ENCODE data around the gene PGRMC1.
"Not testable (repeated sequence)": the region's sequence is repeated elsewhere in the genome, so short reads cannot be mapped to it uniquely, and the experiment has no call there.

The PGRMC1 gene

GRCh38 chrX:119206203-119206602 lies 29.9 kb upstream of the PGRMC1 start:
- no peaks in the 10 kb centered on the region for H3K9me3 ChIP-seq (ENCODE audit: control insufficient read depth, insufficient read depth, low read depth, low read length)
- POLR2A ChIA-PET, result no interaction called here
- CTCF ChIA-PET, result interaction anchor here (0.6 to 2.0 kb wide), 3 partner anchors 12 to 433 kb away, joined by 4 to 6 read pairs (median 5); no protein-coding TSS in a partner anchor

GRCh38 chrX:119207483-119207882 lies 28.6 kb upstream of the PGRMC1 start:
- CTCF ChIA-PET, result interaction anchor here (0.6 to 1.4 kb wide), 4 partner anchors 11 to 296 kb away, joined by 3 to 4 read pairs (median 3); no protein-coding TSS in a partner anchor
- TF ChIP-seq ZIC2 (tag by site-specific recombination; IDR thresholded peaks at IDR 0.05), result 0 out of 2 replicates have a peak, but pooled peaks have one; percentile 9

More at GRCh38 chrX:119206203-119206602, 29.9 kb upstream of the PGRMC1 start:
- H3K4me3 ChIP-seq (ENCODE audit: low read depth, low read length), result no peak overlapping the region
- H3K4me1 ChIP-seq (ENCODE audit: control insufficient read depth, insufficient read depth, low read length), result no peaks in the 10 kb centered on the region
- no peaks in the 10 kb centered on the region for H3K36me3 ChIP-seq (ENCODE audit: control insufficient read depth in 2 of 2, insufficient read depth in 1 of 2, low read length in 2 of 2)
- TF ChIP-seq SETDB1 (IDR thresholded peaks at IDR 0.05; ENCODE audit: insufficient read length, low read length) (no peak), ZNF404 (tag by site-specific recombination; IDR thresholded peaks at IDR 0.05) (no peak), YY1 (tag by site-specific recombination; IDR thresholded peaks at IDR 0.05) (no peak), ZNF626 (tag by site-specific recombination; IDR thresholded peaks at IDR 0.05) (no peak), ZNF76 (tag by site-specific recombination; IDR thresholded peaks at IDR 0.05; ENCODE audit: borderline replicate concordance, low read depth) (no peak), ZNF843 (tag by site-specific recombination; IDR thresholded peaks at IDR 0.05) (no peak), ZFHX2 (tag by site-specific recombination; conservative IDR thresholded peaks at IDR 0.05) (no peak), ZNF211 (tag by site-specific recombination; IDR thresholded peaks at IDR 0.05; ENCODE audit: low read depth) (no peak), ZNF623 (tag by site-specific recombination; IDR thresholded peaks at IDR 0.05) (no peak), ZNF707 (tag by site-specific recombination; IDR thresholded peaks at IDR 0.05) (no peak), ZBTB44 (tag by site-specific recombination; IDR thresholded peaks at IDR 0.05) (no peak), KLF17 (tag by site-specific recombination; IDR thresholded peaks at IDR 0.05) (no peak), ZSCAN4 (tag by site-specific recombination; IDR thresholded peaks at IDR 0.05) (no peak), ZNF221 (tag by site-specific recombination; IDR thresholded peaks at IDR 0.05; ENCODE audit: borderline replicate concordance) (no peak), ZNF274 (IDR thresholded peaks at IDR 0.05; ENCODE audit: low read length) (no peak), ZNF274 (tag by site-specific recombination; IDR thresholded peaks at IDR 0.05; ENCODE audit: borderline replicate concordance) (no peak), ZNF426 (tag by site-specific recombination; IDR thresholded peaks at IDR 0.05) (no peak)
- H3K27ac ChIP-seq (ENCODE audit: extremely low read depth, low read depth, low read length), result no peak overlapping the region

GRCh38 chrX:119208401-119209057 lies 27.6 kb upstream of the PGRMC1 start:
- CTCF ChIA-PET, result interaction anchor here (1.1 to 1.4 kb wide), 2 partner anchors 9 to 12 kb away, joined by 3 to 4 read pairs; no protein-coding TSS in a partner anchor
- H3K36me3 ChIP-seq (ENCODE audit: control insufficient read depth in 2 of 2, insufficient read depth in 1 of 2, low read length in 2 of 2), result no peaks in the 10 kb centered on the region
- H3K9me3 ChIP-seq (ENCODE audit: control insufficient read depth, insufficient read depth, low read depth, low read length), result no peaks in the 10 kb centered on the region
- no peak overlapping the region for H3K4me3 ChIP-seq (ENCODE audit: low read depth, low read length)
- no peak overlapping the region for H3K27ac ChIP-seq (ENCODE audit: extremely low read depth, low read depth, low read length)
- no peaks in the 10 kb centered on the region for H3K4me1 ChIP-seq (ENCODE audit: control insufficient read depth, insufficient read depth, low read length)
- POLR2A ChIA-PET, result no interaction called here
- TF ChIP-seq ZNF670 (tag by site-specific recombination; IDR thresholded peaks at IDR 0.05; ENCODE audit: low read depth) (no peak), ZBTB17 (tag by site-specific recombination; IDR thresholded peaks at IDR 0.05) (no peak), KLF9 (tag by site-specific recombination; IDR thresholded peaks at IDR 0.05; ENCODE audit: low read depth) (no peak), MYNN (tag by site-specific recombination; IDR thresholded peaks at IDR 0.05; ENCODE audit: borderline replicate concordance) (no peak), PBX3 (CRISPR knock-in tag; IDR thresholded peaks at IDR 0.05) (no peak), ZNF266 (tag by site-specific recombination; IDR thresholded peaks at IDR 0.05; ENCODE audit: low read depth) (no peak), ZNF510 (tag by site-specific recombination; IDR thresholded peaks at IDR 0.05; ENCODE audit: insufficient replicate concordance) (no peak)

More at GRCh38 chrX:119207483-119207882, 28.6 kb upstream of the PGRMC1 start:
- H3K36me3 ChIP-seq (ENCODE audit: control insufficient read depth in 2 of 2, insufficient read depth in 1 of 2, low read length in 2 of 2); H3K9me3 ChIP-seq (ENCODE audit: control insufficient read depth, insufficient read depth, low read depth, low read length); H3K4me3 ChIP-seq (ENCODE audit: low read depth, low read length); H3K27ac ChIP-seq (ENCODE audit: extremely low read depth, low read depth, low read length); POLR2A ChIA-PET; H3K4me1 ChIP-seq (ENCODE audit: control insufficient read depth, insufficient read depth, low read length): not testable (repeated sequence)
